Measurements from ENCODE around the gene JUP.

DNA sequence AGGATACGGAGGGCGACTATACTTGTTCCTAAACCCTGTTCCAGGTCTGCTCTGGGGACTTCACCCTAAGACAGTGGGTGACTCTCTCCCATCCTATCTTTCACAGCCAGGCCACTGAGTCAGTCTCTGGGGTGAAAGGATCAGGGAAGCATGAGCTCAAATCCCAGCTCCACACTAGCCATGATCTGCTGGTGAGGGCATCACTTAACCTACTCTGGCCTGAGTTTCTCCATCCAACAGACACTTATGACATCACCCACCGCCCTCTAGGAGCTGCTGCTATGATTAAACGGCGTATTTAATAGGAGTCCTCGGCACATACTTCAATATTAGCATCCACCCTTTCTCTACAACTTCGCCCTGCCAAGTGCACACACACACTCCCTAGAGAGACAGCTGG, 64.3 kb downstream of the JUP start:
- TF ChIP-seq, protein P1, sequence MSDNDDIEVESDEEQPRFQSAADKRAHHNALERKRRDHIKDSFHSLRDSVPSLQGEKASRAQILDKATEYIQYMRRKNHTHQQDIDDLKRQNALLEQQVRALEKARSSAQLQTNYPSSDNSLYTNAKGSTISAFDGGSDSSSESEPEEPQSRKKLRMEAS (IDR thresholded peaks at IDR 0.05) = no peak
- TF ChIP-seq JUND (IDR thresholded peaks at IDR 0.05) = no peak
- TF ChIP-seq FOSL1 (IDR thresholded peaks at IDR 0.05; ENCODE audit: low read depth) = no peak
- TF ChIP-seq, protein P2, sequence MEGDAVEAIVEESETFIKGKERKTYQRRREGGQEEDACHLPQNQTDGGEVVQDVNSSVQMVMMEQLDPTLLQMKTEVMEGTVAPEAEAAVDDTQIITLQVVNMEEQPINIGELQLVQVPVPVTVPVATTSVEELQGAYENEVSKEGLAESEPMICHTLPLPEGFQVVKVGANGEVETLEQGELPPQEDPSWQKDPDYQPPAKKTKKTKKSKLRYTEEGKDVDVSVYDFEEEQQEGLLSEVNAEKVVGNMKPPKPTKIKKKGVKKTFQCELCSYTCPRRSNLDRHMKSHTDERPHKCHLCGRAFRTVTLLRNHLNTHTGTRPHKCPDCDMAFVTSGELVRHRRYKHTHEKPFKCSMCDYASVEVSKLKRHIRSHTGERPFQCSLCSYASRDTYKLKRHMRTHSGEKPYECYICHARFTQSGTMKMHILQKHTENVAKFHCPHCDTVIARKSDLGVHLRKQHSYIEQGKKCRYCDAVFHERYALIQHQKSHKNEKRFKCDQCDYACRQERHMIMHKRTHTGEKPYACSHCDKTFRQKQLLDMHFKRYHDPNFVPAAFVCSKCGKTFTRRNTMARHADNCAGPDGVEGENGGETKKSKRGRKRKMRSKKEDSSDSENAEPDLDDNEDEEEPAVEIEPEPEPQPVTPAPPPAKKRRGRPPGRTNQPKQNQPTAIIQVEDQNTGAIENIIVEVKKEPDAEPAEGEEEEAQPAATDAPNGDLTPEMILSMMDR (IDR thresholded peaks at IDR 0.05 in 2 of 3, conservative IDR thresholded peaks at IDR 0.05 in 1 of 3; ENCODE audit: borderline replicate concordance in 1 of 3, insufficient read depth in 1 of 3, low read depth in 2 of 3, low read length in 2 of 3) = no peak
- TF ChIP-seq POLR2AphosphoS5 (IDR thresholded peaks at IDR 0.05; ENCODE audit: low read depth, low read length) = no peak
- no peak for TF ChIP-seq EZH2phosphoT487 (IDR thresholded peaks at IDR 0.05; ENCODE audit: borderline replicate concordance)
- TF ChIP-seq, protein P3, sequence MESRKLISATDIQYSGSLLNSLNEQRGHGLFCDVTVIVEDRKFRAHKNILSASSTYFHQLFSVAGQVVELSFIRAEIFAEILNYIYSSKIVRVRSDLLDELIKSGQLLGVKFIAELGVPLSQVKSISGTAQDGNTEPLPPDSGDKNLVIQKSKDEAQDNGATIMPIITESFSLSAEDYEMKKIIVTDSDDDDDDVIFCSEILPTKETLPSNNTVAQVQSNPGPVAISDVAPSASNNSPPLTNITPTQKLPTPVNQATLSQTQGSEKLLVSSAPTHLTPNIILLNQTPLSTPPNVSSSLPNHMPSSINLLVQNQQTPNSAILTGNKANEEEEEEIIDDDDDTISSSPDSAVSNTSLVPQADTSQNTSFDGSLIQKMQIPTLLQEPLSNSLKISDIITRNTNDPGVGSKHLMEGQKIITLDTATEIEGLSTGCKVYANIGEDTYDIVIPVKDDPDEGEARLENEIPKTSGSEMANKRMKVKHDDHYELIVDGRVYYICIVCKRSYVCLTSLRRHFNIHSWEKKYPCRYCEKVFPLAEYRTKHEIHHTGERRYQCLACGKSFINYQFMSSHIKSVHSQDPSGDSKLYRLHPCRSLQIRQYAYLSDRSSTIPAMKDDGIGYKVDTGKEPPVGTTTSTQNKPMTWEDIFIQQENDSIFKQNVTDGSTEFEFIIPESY (IDR thresholded peaks at IDR 0.05; ENCODE audit: extremely low read depth, insufficient replicate concordance, low read length) = no peak
- TF ChIP-seq, protein P4, sequence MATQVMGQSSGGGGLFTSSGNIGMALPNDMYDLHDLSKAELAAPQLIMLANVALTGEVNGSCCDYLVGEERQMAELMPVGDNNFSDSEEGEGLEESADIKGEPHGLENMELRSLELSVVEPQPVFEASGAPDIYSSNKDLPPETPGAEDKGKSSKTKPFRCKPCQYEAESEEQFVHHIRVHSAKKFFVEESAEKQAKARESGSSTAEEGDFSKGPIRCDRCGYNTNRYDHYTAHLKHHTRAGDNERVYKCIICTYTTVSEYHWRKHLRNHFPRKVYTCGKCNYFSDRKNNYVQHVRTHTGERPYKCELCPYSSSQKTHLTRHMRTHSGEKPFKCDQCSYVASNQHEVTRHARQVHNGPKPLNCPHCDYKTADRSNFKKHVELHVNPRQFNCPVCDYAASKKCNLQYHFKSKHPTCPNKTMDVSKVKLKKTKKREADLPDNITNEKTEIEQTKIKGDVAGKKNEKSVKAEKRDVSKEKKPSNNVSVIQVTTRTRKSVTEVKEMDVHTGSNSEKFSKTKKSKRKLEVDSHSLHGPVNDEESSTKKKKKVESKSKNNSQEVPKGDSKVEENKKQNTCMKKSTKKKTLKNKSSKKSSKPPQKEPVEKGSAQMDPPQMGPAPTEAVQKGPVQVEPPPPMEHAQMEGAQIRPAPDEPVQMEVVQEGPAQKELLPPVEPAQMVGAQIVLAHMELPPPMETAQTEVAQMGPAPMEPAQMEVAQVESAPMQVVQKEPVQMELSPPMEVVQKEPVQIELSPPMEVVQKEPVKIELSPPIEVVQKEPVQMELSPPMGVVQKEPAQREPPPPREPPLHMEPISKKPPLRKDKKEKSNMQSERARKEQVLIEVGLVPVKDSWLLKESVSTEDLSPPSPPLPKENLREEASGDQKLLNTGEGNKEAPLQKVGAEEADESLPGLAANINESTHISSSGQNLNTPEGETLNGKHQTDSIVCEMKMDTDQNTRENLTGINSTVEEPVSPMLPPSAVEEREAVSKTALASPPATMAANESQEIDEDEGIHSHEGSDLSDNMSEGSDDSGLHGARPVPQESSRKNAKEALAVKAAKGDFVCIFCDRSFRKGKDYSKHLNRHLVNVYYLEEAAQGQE (IDR thresholded peaks at IDR 0.05; ENCODE audit: low read depth) = no peak
- TF ChIP-seq TCF7L2 (IDR thresholded peaks at IDR 0.05; ENCODE audit: borderline replicate concordance, extremely low read depth, insufficient read depth, insufficient read length) = no peak
- no peak for TF ChIP-seq POLR2A (IDR thresholded peaks at IDR 0.05; ENCODE audit: borderline replicate concordance, extremely low read depth, insufficient read depth, insufficient read length)
- TF ChIP-seq RAD21 (IDR thresholded peaks at IDR 0.05; ENCODE audit: low read depth) = no peak
- no peak for TF ChIP-seq EZH2 (IDR thresholded peaks at IDR 0.05)

All from HCT116 (cell line).